GM18502 (cell line): ENCODE results near the gene ANO1.

Source experiments
- ATAC-seq: cut with Tn5 transposase; IDR thresholded peaks from one replicate; pipeline ENCODE4 v1.9.1; 2021; ENCODE audit warnings: mild to moderate bottlenecking; ENCODE audit not compliant: unreplicated experiment, poor library complexity

The ANO1 gene

GRCh38 chr11:70153133-70153727, 75.1 kb downstream of the ANO1 start:
- no peak for ATAC-seq

- ATAC-seq: no peak
Observed at GRCh38 chr11:70155386-70155785, 77.3 kb downstream of the ANO1 start.

GRCh38 chr11:70156291-70157037, 78.3 kb downstream of the ANO1 start:
- ATAC-seq: no peak

GRCh38 chr11:70158201-70158600, 80.1 kb downstream of the ANO1 start:
- ATAC-seq: no peak

- ATAC-seq: no peak
Observed at GRCh38 chr11:70158757-70159389, 80.8 kb downstream of the ANO1 start.

GRCh38 chr11:70159627-70160570, 81.8 kb downstream of the ANO1 start:
- no peak for ATAC-seq

GRCh38 chr11:70161043-70161625, 83.0 kb downstream of the ANO1 start:
- ATAC-seq: no peak

GRCh38 chr11:70164705-70165104, 86.6 kb downstream of the ANO1 start:
- ATAC-seq: no peak

- no peak for ATAC-seq
Observed at GRCh38 chr11:70167120-70167519, 89.0 kb downstream of the ANO1 start.

GRCh38 chr11:70167723-70168404, 89.7 kb downstream of the ANO1 start:
- ATAC-seq: no peak

GRCh38 chr11:70168405-70168754, 90.3 kb downstream of the ANO1 start:
- no peak for ATAC-seq

GRCh38 chr11:70169127-70169526, 91.0 kb downstream of the ANO1 start:
- no peak for ATAC-seq

- ATAC-seq: no peak
Observed at GRCh38 chr11:70169632-70170031, 91.5 kb downstream of the ANO1 start.

GRCh38 chr11:70170596-70171210, 92.6 kb downstream of the ANO1 start:
- no peak for ATAC-seq

- ATAC-seq: no peak
Observed at GRCh38 chr11:70173018-70173417, 94.9 kb downstream of the ANO1 start.

- no peak for ATAC-seq
Observed at GRCh38 chr11:70174547-70175235, 96.6 kb downstream of the ANO1 start.

- ATAC-seq: no peak
Observed at GRCh38 chr11:70175236-70175698, 97.2 kb downstream of the ANO1 start.

GRCh38 chr11:70176940-70177689, 99.0 kb downstream of the ANO1 start:
- ATAC-seq: no peak
